HG03280 (cell line): Measurements from ENCODE around the gene CCL24.
"Not testable (repeated sequence)": the region's sequence is repeated elsewhere in the genome, so short reads cannot be mapped to it uniquely, and the experiment has no call there.

Experiments
- ATAC-seq: cut with Tn5 transposase; IDR thresholded peaks from one replicate; pipeline ENCODE4 v1.9.1; 2021; ENCODE audit warnings: mild to moderate bottlenecking, moderate library complexity; ENCODE audit not compliant: unreplicated experiment

The CCL24 gene

DNA sequence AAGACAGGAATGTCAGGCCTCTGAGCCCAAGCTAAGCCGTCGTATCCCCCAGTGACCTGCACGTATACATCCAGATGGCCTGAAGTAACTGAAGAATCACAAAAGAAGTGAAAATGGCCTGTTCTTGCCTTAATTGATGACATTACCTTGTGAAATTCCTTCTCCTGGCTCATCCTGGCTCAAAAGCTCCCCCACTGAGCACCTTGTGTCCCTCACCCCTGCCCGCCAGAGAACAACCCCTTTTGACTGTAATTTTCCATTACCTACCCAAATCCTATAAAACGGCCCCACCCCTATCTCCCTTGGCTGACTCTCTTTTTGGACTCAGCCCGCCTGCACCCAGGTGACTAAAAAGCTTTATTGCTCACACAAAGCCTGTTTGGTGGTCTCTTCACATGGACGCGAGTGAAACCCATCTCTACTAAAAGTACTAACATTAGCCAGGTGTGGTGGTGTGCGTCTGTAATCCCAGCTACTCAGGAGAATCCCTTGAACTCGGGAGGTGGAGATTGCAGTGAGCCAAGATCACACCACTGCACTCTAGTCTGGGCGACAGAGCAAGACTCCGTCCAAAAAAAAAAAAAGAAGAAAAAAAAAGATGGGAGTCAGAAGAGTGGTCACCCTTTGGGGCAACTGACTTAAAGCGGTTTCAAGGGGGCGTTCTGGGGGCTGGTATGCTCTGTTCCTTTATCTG is 25.3 kb downstream of the CCL24 start:
- ATAC-seq: not testable (repeated sequence)

DNA sequence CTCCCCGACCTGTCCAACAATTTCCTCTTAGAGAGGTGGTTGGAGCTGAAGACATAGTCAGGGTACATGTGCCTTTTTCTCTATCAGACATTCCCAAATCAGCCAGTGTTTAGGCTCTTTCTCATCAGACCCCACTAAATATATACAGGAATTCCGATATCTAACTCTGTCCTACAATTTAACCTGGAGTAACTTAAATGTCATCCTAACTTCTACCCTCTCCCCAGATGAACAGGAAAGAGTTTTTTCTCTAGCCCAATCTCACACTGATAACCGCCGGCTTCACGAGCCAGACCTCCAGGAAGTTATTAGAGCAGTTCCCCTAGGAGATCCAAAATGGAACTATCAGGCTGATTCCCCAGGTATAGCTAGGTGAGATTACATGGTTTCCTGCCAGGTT is 30.5 kb downstream of the CCL24 start:
- not testable (repeated sequence) for ATAC-seq

- not testable (repeated sequence) for ATAC-seq
Measured at GRCh38 chr7:75780647-75781273, 32.8 kb downstream of the CCL24 start.

DNA sequence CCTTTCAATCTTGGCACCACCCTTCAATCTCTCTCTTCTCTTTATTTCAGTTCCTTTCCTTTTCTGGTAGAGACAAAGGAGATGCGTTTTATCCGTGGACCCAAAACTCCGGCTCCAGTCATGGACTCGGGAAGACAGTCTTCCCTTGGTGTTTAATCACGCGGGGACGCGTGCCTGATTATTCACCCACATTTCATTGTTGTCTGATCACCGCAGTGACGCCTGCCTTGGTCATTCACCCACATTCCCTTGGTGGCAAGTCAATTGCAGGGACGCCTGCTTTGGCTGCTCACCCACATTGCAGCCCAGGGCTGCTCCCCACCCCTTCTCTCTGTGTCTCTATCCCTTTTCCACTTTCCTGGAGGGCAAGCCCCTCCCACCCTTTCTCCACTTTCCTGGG is 34.1 kb downstream of the CCL24 start:
- ATAC-seq: not testable (repeated sequence)

DNA sequence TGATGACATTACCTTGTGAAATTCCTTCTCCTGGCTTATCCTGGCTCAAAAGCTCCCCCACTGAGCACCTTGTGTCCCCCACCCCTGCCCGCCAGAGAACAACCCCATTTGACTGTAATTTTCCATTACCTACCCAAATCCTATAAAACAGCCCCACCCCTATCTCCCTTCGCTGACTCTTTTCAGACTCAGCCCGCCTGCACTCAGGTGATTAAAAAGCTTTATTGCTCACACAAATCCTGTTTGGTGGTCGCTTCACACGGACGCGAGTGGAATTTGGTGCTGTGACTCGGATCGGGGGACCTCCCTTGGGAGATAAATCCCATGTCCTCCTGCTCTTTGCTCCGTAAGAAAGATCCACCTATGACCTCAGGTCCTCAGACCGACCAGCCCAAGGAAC is 34.6 kb downstream of the CCL24 start:
- not testable (repeated sequence) for ATAC-seq

GRCh38 chr7:75776295-75776971 is 37.2 kb downstream of the CCL24 start:
- ATAC-seq: no peak

GRCh38 chr7:75773958-75774357 is 39.6 kb downstream of the CCL24 start:
- not testable (repeated sequence) for ATAC-seq

DNA sequence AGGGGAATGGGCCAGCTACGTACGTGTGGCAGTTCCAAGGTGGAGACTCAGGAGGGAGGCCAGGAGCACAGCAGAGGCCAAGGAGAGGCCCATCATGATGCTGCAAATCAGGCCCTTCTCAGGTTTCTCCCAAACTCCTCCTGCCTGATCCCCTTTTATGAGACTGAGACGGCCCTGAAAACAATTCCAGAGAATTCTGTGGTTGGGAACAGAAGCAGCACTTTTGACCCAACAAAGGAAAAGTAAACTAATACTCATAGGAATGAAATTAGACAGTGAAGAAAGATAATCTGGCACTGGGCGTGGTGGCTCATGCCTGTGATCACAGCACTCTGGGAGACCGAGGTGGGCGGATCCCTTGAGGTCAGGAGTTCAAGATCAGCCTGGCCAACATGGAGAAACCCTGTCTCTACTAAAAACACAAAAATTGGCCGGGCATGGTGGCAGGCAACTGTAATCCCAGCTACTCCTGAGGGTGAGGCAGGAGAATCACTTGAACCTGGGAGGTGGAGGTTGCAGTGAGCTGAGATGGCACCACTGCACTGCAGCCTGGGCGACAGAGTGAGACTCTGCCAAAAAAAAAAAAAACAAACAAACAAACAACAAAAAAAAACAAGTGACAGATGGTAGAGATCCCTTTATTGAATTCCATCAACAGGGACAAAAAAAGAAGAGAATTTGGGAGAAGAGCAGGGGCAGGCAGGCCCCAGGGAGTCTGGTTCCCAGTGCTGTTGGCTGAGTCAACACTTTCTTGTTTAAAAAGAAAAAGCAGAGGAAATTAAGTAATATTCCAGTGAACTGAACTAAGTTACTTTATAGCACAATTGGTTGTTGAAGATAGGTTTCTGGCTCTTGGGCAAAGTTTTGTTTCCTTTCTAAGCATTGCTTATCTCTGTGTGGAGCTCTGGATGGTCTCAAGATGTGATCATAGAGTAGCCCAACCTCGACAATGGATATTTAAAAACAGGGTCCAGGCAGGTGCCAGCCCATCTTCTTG is 41.2 kb downstream of the CCL24 start, which contains the start of gene CCL26:
TSS of gene CCL26 (minus strand) at position 131 of the 997 bp plus-strand sequence. CDS start at position 96, 35 bp downstream.
- ATAC-seq: no peak

DNA sequence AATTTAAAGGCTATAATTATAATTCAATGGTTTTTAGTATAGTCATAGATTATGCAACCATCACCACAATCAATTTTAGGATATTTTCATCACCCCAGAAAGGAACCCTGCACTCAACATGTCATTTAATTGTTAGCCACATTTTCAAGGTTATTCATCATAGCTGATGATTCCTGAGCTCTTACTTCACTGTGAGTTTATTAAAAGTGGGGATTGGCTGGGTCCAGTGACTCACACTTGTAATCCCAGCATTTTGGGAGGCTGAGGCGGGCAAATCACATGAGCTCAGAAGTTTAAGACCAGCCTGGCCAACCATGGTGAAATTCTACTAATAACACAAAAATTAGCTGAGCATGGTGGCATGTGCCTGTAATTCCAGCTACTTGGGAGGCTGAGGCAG is 42.4 kb downstream of the CCL24 start:
- no peak for ATAC-seq

DNA sequence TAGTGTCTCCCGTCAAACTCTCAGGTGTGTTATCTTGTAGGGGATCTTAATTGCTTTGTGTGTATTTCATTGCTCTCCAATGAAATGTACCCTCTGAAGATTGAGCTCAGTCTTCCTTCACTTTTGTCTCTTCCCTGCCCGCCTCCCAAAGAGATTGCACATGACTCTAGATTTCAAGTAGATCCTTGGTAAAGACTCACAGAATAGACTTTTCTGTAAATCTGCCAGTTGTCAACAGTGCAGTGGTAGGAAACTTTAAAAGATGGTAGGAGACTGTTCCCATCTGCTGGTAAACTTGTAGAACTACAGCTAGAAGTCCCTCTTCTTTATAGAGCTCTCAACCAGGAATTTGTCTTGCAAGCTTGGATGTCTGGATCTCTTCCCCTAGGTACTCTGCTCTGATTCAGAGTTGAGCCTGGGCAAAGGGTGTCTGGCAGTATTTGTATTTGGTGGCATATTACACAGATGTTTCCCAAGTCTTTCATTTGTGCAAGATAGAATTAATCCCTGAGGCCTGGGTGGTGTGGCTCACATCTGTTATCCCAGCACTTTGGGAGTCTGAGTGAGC is 51.2 kb downstream of the CCL24 start:
- ATAC-seq: no peak

DNA sequence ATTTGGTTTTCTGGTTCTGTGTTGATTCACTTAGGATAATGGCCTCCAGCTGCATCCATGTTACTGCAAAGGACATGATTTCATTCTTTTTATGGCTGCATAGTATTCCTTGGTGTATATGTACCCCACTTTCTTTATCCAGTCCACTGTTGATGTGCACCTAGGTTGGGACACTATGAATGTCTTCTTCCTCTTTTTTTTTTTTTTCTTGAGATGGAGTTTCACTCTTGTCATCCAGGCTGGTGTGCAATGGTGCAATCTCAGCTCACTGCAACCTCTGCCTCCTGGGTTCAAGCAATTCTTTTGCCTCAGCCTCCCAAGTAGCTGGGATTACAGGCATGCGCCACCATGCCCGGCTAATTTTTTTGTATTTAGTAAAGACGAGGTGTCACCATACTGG is 51.8 kb downstream of the CCL24 start:
- not testable (repeated sequence) for ATAC-seq
